ENCODE measurements around the gene ZMAT5. TPM values are rescaled to one million over a fixed set of nuclear protein-coding genes. Genes with fewer than 3 reads are reported as not detected.

ZMAT5 gene
- polyA plus RNA-seq, 3 donors: 27.1 to 79.4 (median 59.3) TPM

- peaks cover 13 to 14% of the 10 kb centered on the region in 2 donors for H3K36me3 Mint-ChIP-seq
- no peaks in the 10 kb centered on the region for H3K9me3 Mint-ChIP-seq
- intact Hi-C loops (cut with micrococcal nuclease): no loop called here
- H3K4me1 Mint-ChIP-seq: peaks cover 2% of the 10 kb centered on the region
- peaks cover 4 to 14% of the 10 kb centered on the region in 2 donors for H3K36me3 ChIP-seq (replicated peaks in 1 of 2; ENCODE audit: control insufficient read depth in 1 of 2, insufficient read depth in 2 of 2, low read length in 2 of 2)
- DNase-seq: peak; percentile 3 to 25 (median 5)
- no peak overlapping the region for H3K27ac ChIP-seq (ENCODE audit: low read depth in 1 of 2, low read length in 2 of 2)
- whole genome bisulfite sequencing (ENCODE audit: insufficient coverage): 7% methylated on average over 10 of the region's 17 CpGs
- no peak overlapping the region for H3K4me2 ChIP-seq (replicated peaks; ENCODE audit: extremely low read depth, low read length, poor library complexity, severe bottlenecking)
- H3K4me3 ChIP-seq (replicated peaks in 1 of 3; ENCODE audit: low read depth in 2 of 3, low read length in 3 of 3): no peak overlapping the region
- H3K27me3 Mint-ChIP-seq (ENCODE audit: low read depth in 3 of 3): peaks cover 6 to 25% (median 9%) of the 10 kb centered on the region in 3 donors
- peaks cover 0 to 8% of the 10 kb centered on the region in 2 donors for H3K27me3 ChIP-seq (ENCODE audit: control insufficient read depth in 2 of 2, insufficient read depth in 2 of 2, low read length in 2 of 2)
- no peaks in the 10 kb centered on the region for H4K20me1 ChIP-seq (ENCODE audit: insufficient read depth, low read length)
- H3K79me2 ChIP-seq (ENCODE audit: insufficient read depth, low read length): no peaks in the 10 kb centered on the region
- TF ChIP-seq CTCF (IDR thresholded peaks at IDR 0.05): peak; percentile 20
- no peak overlapping the region for H3K4me3 Mint-ChIP-seq
- H3K4me1 ChIP-seq (ENCODE audit: control insufficient read depth in 1 of 2, insufficient read depth in 2 of 2, low read length in 2 of 2): no peaks in the 10 kb centered on the region
- no peaks in the 10 kb centered on the region for H3K9me3 ChIP-seq (replicated peaks in 1 of 2; ENCODE audit: control insufficient read depth in 1 of 2, insufficient read depth in 1 of 2, low read length in 2 of 2)
- H2AFZ ChIP-seq (ENCODE audit: insufficient read depth, low read depth, low read length, poor library complexity, severe bottlenecking): no peak overlapping the region
- H3K9ac ChIP-seq (ENCODE audit: insufficient read depth, low read length, poor library complexity, severe bottlenecking): no peak overlapping the region
- H3K27ac Mint-ChIP-seq: no peak overlapping the region
These were observed 39.7 kb downstream of the ZMAT5 start for GRCh38 chr22:29727131-29727523.

- intact Hi-C loops (cut with micrococcal nuclease): no loop called here
- WGBS (ENCODE audit: insufficient coverage): 75% methylated on average over 8 of the region's 15 CpGs
- H3K36me3 ChIP-seq (replicated peaks in 1 of 2; ENCODE audit: control insufficient read depth in 1 of 2, insufficient read depth in 2 of 2, low read length in 2 of 2): peaks cover 4 to 14% of the 10 kb centered on the region in 2 donors
- no peaks in the 10 kb centered on the region for H3K79me2 ChIP-seq (ENCODE audit: insufficient read depth, low read length)
- no peak overlapping the region for H3K27ac ChIP-seq (ENCODE audit: low read depth in 1 of 2, low read length in 2 of 2)
- Mint-ChIP-seq H3K36me3 (peaks cover 9 to 13% of the 10 kb centered on the region in 2 donors), H3K4me3 (no peak overlapping the region), H3K9me3 (no peaks in the 10 kb centered on the region), H3K27ac (no peak overlapping the region), H3K4me1 (peaks cover 2% of the 10 kb centered on the region), H3K27me3 (ENCODE audit: low read depth in 3 of 3) (peaks cover 10 to 30% (median 13%) of the 10 kb centered on the region in 3 donors)
- no peak for TF ChIP-seq CTCF (IDR thresholded peaks at IDR 0.05)
- DNase-seq: no peak
- no peak overlapping the region for H3K9ac ChIP-seq (ENCODE audit: insufficient read depth, low read length, poor library complexity, severe bottlenecking)
- no peaks in the 10 kb centered on the region for H3K4me1 ChIP-seq (ENCODE audit: control insufficient read depth in 1 of 2, insufficient read depth in 2 of 2, low read length in 2 of 2)
- H3K27me3 ChIP-seq (ENCODE audit: control insufficient read depth in 2 of 2, insufficient read depth in 2 of 2, low read length in 2 of 2): peaks cover 0 to 14% of the 10 kb centered on the region in 2 donors
- H3K9me3 ChIP-seq (replicated peaks in 1 of 2; ENCODE audit: control insufficient read depth in 1 of 2, insufficient read depth in 1 of 2, low read length in 2 of 2): no peaks in the 10 kb centered on the region
- no peaks in the 10 kb centered on the region for H4K20me1 ChIP-seq (ENCODE audit: insufficient read depth, low read length)
- no peak overlapping the region for H3K4me2 ChIP-seq (replicated peaks; ENCODE audit: extremely low read depth, low read length, poor library complexity, severe bottlenecking)
- H3K4me3 ChIP-seq (replicated peaks in 1 of 3; ENCODE audit: low read depth in 2 of 3, low read length in 3 of 3): no peak overlapping the region
- no peak overlapping the region for H2AFZ ChIP-seq (ENCODE audit: insufficient read depth, low read depth, low read length, poor library complexity, severe bottlenecking)
These were observed 40.2 kb downstream of the ZMAT5 start for GRCh38 chr22:29726512-29727130.

All from CD14-positive monocyte (primary cell).